ENCODE measurements around the gene SDC1.
"Not testable (repeated sequence)": the region's sequence is repeated elsewhere in the genome, so short reads cannot be mapped to it uniquely, and the experiment has no call there.

SDC1 gene

GRCh38 chr2:20224716-20225293, at the start of gene SDC1:
Gene SDC1 (minus strand): TSS chr2:20225130. CDS start chr2:20224867, 263 bp downstream.
- no peak for DNase-seq (ENCODE audit: low read depth in 2 of 2, low spot score in 1 of 2)

GRCh38 chr2:20273042-20273441, 48.1 kb upstream of the SDC1 start:
- DNase-seq (ENCODE audit: low read depth in 2 of 2, low spot score in 1 of 2): no peak

- not testable (repeated sequence) for DNase-seq (ENCODE audit: low read depth in 2 of 2, low spot score in 1 of 2)
Measured at GRCh38 chr2:20268317-20268716, 43.4 kb upstream of the SDC1 start.

GRCh38 chr2:20267529-20267928, 42.6 kb upstream of the SDC1 start:
- DNase-seq (ENCODE audit: low read depth in 2 of 2, low spot score in 1 of 2): no peak

GRCh38 chr2:20264629-20265028, 39.7 kb upstream of the SDC1 start:
- no peak for DNase-seq (ENCODE audit: low read depth in 2 of 2, low spot score in 1 of 2)

- DNase-seq (ENCODE audit: low read depth in 2 of 2, low spot score in 1 of 2): no peak
Measured at GRCh38 chr2:20257411-20257810, 32.5 kb upstream of the SDC1 start.

GRCh38 chr2:20254731-20255130, 29.8 kb upstream of the SDC1 start:
- no peak for DNase-seq (ENCODE audit: low read depth in 2 of 2, low spot score in 1 of 2)

GRCh38 chr2:20250436-20250835, 25.5 kb upstream of the SDC1 start:
- no peak for DNase-seq (ENCODE audit: low read depth in 2 of 2, low spot score in 1 of 2)

- DNase-seq (ENCODE audit: low read depth in 2 of 2, low spot score in 1 of 2): no peak
Measured at GRCh38 chr2:20249170-20249569, 24.2 kb upstream of the SDC1 start.

- no peak for DNase-seq (ENCODE audit: low read depth in 2 of 2, low spot score in 1 of 2)
Measured at GRCh38 chr2:20247084-20247483, 22.2 kb upstream of the SDC1 start.

- DNase-seq (ENCODE audit: low read depth in 2 of 2, low spot score in 1 of 2): not testable (repeated sequence)
Measured at GRCh38 chr2:20243637-20244036, 18.7 kb upstream of the SDC1 start.

- no peak for DNase-seq (ENCODE audit: low read depth in 2 of 2, low spot score in 1 of 2)
Measured at GRCh38 chr2:20242727-20243377, 17.9 kb upstream of the SDC1 start.

GRCh38 chr2:20241973-20242726, 17.2 kb upstream of the SDC1 start:
- DNase-seq (ENCODE audit: low read depth in 2 of 2, low spot score in 1 of 2): no peak

- DNase-seq (ENCODE audit: low read depth in 2 of 2, low spot score in 1 of 2): not testable (repeated sequence)
Measured at GRCh38 chr2:20240291-20240690, 15.4 kb upstream of the SDC1 start.

GRCh38 chr2:20236496-20236895, 11.6 kb upstream of the SDC1 start:
- DNase-seq (ENCODE audit: low read depth in 2 of 2, low spot score in 1 of 2): no peak

- DNase-seq (ENCODE audit: low read depth in 2 of 2, low spot score in 1 of 2): no peak
Measured at GRCh38 chr2:20235655-20236305, 10.8 kb upstream of the SDC1 start.

- not testable (repeated sequence) for DNase-seq (ENCODE audit: low read depth in 2 of 2, low spot score in 1 of 2)
Measured at GRCh38 chr2:20234597-20234996, 9.7 kb upstream of the SDC1 start.

- DNase-seq (ENCODE audit: low read depth in 2 of 2, low spot score in 1 of 2): no peak
Measured at GRCh38 chr2:20232837-20233207, 7.9 kb upstream of the SDC1 start.

GRCh38 chr2:20231598-20232026, 6.7 kb upstream of the SDC1 start:
- no peak for DNase-seq (ENCODE audit: low read depth in 2 of 2, low spot score in 1 of 2)

- no peak for DNase-seq (ENCODE audit: low read depth in 2 of 2, low spot score in 1 of 2)
Measured at GRCh38 chr2:20231159-20231558, 6.2 kb upstream of the SDC1 start.

GRCh38 chr2:20230114-20230425, 5.1 kb upstream of the SDC1 start:
- DNase-seq (ENCODE audit: low read depth in 2 of 2, low spot score in 1 of 2): no peak

Data from stimulated activated CD8-positive, alpha-beta memory T cell treated with anti-CD3 and anti-CD28 coated beads, Interleukin-4, amount 100 ng/mL, for 1 hour (primary cell).